ENCODE results near the gene BHLHE23. TPM values are rescaled to one million over a fixed set of nuclear protein-coding genes. Genes with fewer than 3 reads are reported as not detected.

The BHLHE23 gene
- polyA plus RNA-seq, 4 donors, result not detected

DNA sequence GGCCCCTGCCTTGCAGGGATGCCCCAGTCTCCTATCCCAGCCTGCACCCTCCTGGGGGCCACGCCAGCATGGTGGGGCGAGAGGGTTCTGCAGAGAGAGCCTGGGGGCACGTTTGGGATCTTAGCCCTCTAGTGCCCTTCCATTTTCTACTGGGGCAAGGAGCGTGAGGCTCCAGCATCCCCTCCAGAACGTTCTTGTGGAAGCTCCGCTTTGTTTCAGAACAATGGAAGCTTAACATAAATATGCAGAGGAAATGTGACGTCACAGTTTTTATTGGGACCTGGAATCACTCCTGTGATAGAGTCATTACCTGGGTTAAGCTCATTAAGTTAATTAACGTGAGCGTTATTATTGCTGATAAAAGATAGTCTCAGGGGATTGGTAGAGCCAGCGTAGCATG lies 19.6 kb downstream of the BHLHE23 start:
- Histone ChIP-seq H3K36me3 (ENCODE audit: control insufficient read depth in 3 of 3, insufficient read depth in 2 of 3, low read depth in 1 of 3, low read length in 3 of 3) (no peaks in the 10 kb centered on the region), H3K4me1 (ENCODE audit: control insufficient read depth in 3 of 3, insufficient read depth in 2 of 3, low read depth in 1 of 3, low read length in 2 of 3) (no peaks in the 10 kb centered on the region), H3K9me3 (ENCODE audit: control insufficient read depth in 2 of 2, insufficient read depth in 1 of 2, low read depth in 1 of 2, low read length in 1 of 2) (no peaks in the 10 kb centered on the region), H3K4me3 (ENCODE audit: low read depth in 1 of 3, low read length in 3 of 3) (no peak overlapping the region), H3K27me3 (ENCODE audit: control insufficient read depth in 3 of 3, insufficient read depth in 3 of 3, low read length in 3 of 3) (peaks cover 2 to 20% (median 8%) of the 10 kb centered on the region in 3 donors), H3K27ac (ENCODE audit: low read depth in 1 of 3, low read length in 2 of 3) (no peak overlapping the region)
- DNase-seq (no peak), FAIRE-seq (no peak)
- WGBS, 3 donors, result 30 to 57% (median 41%) methylated on average over 10 of the region's 10 CpGs

DNA sequence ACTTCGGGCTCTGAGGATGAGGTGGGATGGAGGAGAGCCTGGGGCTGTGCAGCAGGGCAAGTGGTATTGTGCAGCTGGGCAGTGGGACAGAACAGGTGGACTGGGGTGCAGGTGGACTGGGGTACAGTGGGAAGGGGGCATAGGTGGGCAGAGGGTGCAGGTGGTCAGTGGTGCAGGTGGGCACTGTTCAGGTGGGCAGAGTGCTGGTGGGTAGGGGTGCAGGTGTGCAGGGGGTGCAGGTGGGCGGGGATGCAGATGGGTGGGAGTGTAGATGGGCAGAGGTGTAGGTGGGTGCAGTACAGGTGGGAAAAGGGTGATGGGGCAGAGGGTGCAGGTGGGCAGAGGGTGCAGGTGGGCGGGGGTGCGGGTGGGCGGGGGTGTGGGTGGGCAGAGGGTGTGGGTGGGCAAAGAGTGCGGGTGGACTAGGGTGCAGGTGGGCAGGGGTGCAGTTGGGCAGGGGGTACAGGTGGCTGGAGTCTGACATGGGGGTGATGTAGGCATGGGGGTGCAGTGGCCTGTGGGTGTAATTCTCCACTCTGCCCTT lies 20.4 kb downstream of the BHLHE23 start:
- Histone ChIP-seq H3K4me1 (ENCODE audit: control insufficient read depth in 3 of 3, insufficient read depth in 2 of 3, low read depth in 1 of 3, low read length in 2 of 3) (no peaks in the 10 kb centered on the region), H3K36me3 (ENCODE audit: control insufficient read depth in 3 of 3, insufficient read depth in 2 of 3, low read depth in 1 of 3, low read length in 3 of 3) (no peaks in the 10 kb centered on the region), H3K27ac (ENCODE audit: low read depth in 1 of 3, low read length in 2 of 3) (no peak overlapping the region), H3K27me3 (ENCODE audit: control insufficient read depth in 3 of 3, insufficient read depth in 3 of 3, low read length in 3 of 3) (peaks cover 3 to 24% (median 15%) of the 10 kb centered on the region in 3 donors), H3K4me3 (ENCODE audit: low read depth in 1 of 3, low read length in 3 of 3) (no peak overlapping the region), H3K9me3 (ENCODE audit: control insufficient read depth in 2 of 2, insufficient read depth in 1 of 2, low read depth in 1 of 2, low read length in 1 of 2) (no peaks in the 10 kb centered on the region)
- FAIRE-seq, result no peak
- DNase-seq, result no peak
- 68 to 80% (median 78%) methylated on average over 6 of the region's 6 CpGs for WGBS, 3 donors

- no peaks in the 10 kb centered on the region for H3K9me3 ChIP-seq (ENCODE audit: control insufficient read depth in 2 of 2, insufficient read depth in 1 of 2, low read depth in 1 of 2, low read length in 1 of 2)
- H3K4me3 ChIP-seq (ENCODE audit: low read depth in 1 of 3, low read length in 3 of 3), result no peak overlapping the region
- WGBS, 3 donors, result 63 to 68% (median 67%) methylated on average over 14 of the region's 14 CpGs
- H3K27me3 ChIP-seq (ENCODE audit: control insufficient read depth in 3 of 3, insufficient read depth in 3 of 3, low read length in 3 of 3), result peaks cover 3 to 28% (median 12%) of the 10 kb centered on the region in 3 donors
- DNase-seq (no peak), FAIRE-seq (no peak)
- no peaks in the 10 kb centered on the region for H3K36me3 ChIP-seq (ENCODE audit: control insufficient read depth in 3 of 3, insufficient read depth in 2 of 3, low read depth in 1 of 3, low read length in 3 of 3)
- H3K4me1 ChIP-seq (ENCODE audit: control insufficient read depth in 3 of 3, insufficient read depth in 2 of 3, low read depth in 1 of 3, low read length in 2 of 3), result no peaks in the 10 kb centered on the region
- H3K27ac ChIP-seq (ENCODE audit: low read depth in 1 of 3, low read length in 2 of 3), result no peak overlapping the region
Observed at GRCh38 chr20:62985444-62985778, 21.4 kb downstream of the BHLHE23 start.

GRCh38 chr20:62984666-62985443 lies 21.9 kb downstream of the BHLHE23 start:
- FAIRE-seq (no peak), DNase-seq (no peak)
- 68 to 76% (median 72%) methylated on average over 18 of the region's 18 CpGs for WGBS, 3 donors
- no peaks in the 10 kb centered on the region for H3K36me3 ChIP-seq (ENCODE audit: control insufficient read depth in 3 of 3, insufficient read depth in 2 of 3, low read depth in 1 of 3, low read length in 3 of 3)
- H3K4me1 ChIP-seq (ENCODE audit: control insufficient read depth in 3 of 3, insufficient read depth in 2 of 3, low read depth in 1 of 3, low read length in 2 of 3), result no peaks in the 10 kb centered on the region
- no peak overlapping the region for H3K4me3 ChIP-seq (ENCODE audit: low read depth in 1 of 3, low read length in 3 of 3)
- H3K9me3 ChIP-seq (ENCODE audit: control insufficient read depth in 2 of 2, insufficient read depth in 1 of 2, low read depth in 1 of 2, low read length in 1 of 2), result no peaks in the 10 kb centered on the region
- peaks cover 7 to 33% (median 14%) of the 10 kb centered on the region in 3 donors for H3K27me3 ChIP-seq (ENCODE audit: control insufficient read depth in 3 of 3, insufficient read depth in 3 of 3, low read length in 3 of 3)
- no peak overlapping the region for H3K27ac ChIP-seq (ENCODE audit: low read depth in 1 of 3, low read length in 2 of 3)

DNA sequence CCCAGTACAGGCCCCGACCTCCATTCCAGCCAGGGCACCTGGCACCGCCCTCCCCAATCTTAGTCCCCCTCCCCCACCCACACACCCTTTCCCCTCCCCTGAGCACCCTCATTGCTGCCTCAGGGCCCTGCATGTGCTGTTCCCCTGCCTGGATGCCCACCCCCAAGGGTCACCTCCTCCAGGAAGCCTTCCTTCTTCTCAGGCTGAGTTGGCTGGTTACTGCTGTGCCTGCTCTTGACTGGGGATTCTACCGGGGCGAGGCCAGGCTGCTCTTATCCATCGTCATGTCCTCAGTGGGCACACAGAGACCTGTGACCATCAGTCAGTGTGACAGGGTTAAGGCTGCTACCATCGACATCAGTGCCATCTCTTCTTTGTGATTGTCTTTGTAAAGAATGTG lies 23.6 kb downstream of the BHLHE23 start:
- H3K27me3 ChIP-seq (ENCODE audit: control insufficient read depth in 3 of 3, insufficient read depth in 3 of 3, low read length in 3 of 3), result peaks cover 15 to 42% (median 23%) of the 10 kb centered on the region in 3 donors
- H3K4me3 ChIP-seq (ENCODE audit: low read depth in 1 of 3, low read length in 3 of 3), result no peak overlapping the region
- H3K36me3 ChIP-seq (ENCODE audit: control insufficient read depth in 3 of 3, insufficient read depth in 2 of 3, low read depth in 1 of 3, low read length in 3 of 3), result no peaks in the 10 kb centered on the region
- no peak overlapping the region for H3K27ac ChIP-seq (ENCODE audit: low read depth in 1 of 3, low read length in 2 of 3)
- DNase-seq, result no peak
- no peaks in the 10 kb centered on the region for H3K9me3 ChIP-seq (ENCODE audit: control insufficient read depth in 2 of 2, insufficient read depth in 1 of 2, low read depth in 1 of 2, low read length in 1 of 2)
- no peaks in the 10 kb centered on the region for H3K4me1 ChIP-seq (ENCODE audit: control insufficient read depth in 3 of 3, insufficient read depth in 2 of 3, low read depth in 1 of 3, low read length in 2 of 3)
- FAIRE-seq, result no peak
- WGBS, 3 donors, result 59 to 78% (median 65%) methylated on average over 6 of the region's 6 CpGs

DNA sequence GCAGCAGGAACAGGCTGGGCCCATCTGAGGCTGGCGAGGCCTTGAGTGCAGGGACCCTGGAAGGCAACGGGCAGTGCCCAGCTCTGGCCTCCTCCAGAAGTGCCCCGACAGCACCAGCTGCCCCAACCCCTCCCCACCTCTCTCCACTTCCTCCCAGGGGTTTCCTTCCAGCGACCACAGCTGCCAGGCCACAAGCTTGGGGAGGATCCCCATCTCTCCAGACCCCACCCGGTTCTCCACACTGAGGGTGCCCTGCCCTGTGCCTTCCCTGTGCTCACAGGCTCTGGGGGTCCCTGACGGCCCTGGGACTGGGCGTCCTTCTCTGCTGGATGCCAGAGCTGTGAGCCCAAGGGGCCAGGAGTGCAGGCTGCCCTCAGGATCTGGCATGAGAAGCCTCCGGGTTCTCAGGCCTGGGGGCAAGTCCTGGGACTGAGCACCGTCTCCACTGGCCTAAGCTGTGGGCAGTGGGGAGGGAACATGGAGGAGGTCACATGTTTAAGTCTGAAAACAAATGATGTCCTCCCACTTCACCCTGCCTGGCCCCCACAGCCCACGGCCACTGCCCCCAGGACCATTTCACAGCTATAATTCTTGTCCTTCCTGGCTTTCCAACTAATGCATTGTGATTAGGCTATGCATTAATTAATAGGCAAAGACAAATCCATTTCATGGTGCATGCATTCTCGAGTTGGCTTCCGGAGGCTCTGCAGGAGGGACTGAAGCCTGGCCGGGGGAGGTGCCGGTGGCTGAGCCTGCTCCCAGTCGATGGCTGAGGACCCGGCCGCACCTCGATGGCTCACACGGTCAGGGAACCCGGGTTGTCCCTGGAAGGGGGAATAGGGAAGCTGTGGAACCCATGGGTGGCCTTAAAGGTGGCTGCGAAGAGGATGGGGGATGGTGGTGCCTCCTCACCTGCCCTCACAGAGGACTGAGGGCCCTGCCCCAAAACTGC lies 24.4 kb downstream of the BHLHE23 start:
- Histone ChIP-seq H3K4me1 (ENCODE audit: control insufficient read depth in 3 of 3, insufficient read depth in 2 of 3, low read depth in 1 of 3, low read length in 2 of 3) (no peaks in the 10 kb centered on the region), H3K27me3 (ENCODE audit: control insufficient read depth in 3 of 3, insufficient read depth in 3 of 3, low read length in 3 of 3) (peaks cover 15 to 45% (median 23%) of the 10 kb centered on the region in 3 donors), H3K27ac (ENCODE audit: low read depth in 1 of 3, low read length in 2 of 3) (no peak overlapping the region), H3K4me3 (ENCODE audit: low read depth in 1 of 3, low read length in 3 of 3) (no peak overlapping the region), H3K9me3 (ENCODE audit: control insufficient read depth in 2 of 2, insufficient read depth in 1 of 2, low read depth in 1 of 2, low read length in 1 of 2) (no peaks in the 10 kb centered on the region), H3K36me3 (ENCODE audit: control insufficient read depth in 3 of 3, insufficient read depth in 2 of 3, low read depth in 1 of 3, low read length in 3 of 3) (no peaks in the 10 kb centered on the region)
- DNase-seq (no peak), FAIRE-seq (no peak)
- 56 to 63% (median 58%) methylated on average over 20 to 21 of the region's 21 CpGs for WGBS, 3 donors

GRCh38 chr20:62980970-62981369 lies 25.8 kb downstream of the BHLHE23 start:
- Histone ChIP-seq H3K4me3 (ENCODE audit: low read depth in 1 of 3, low read length in 3 of 3) (no peak overlapping the region), H3K27ac (ENCODE audit: low read depth in 1 of 3, low read length in 2 of 3) (no peak overlapping the region), H3K4me1 (ENCODE audit: control insufficient read depth in 3 of 3, insufficient read depth in 2 of 3, low read depth in 1 of 3, low read length in 2 of 3) (no peaks in the 10 kb centered on the region), H3K36me3 (ENCODE audit: control insufficient read depth in 3 of 3, insufficient read depth in 2 of 3, low read depth in 1 of 3, low read length in 3 of 3) (no peaks in the 10 kb centered on the region), H3K27me3 (ENCODE audit: control insufficient read depth in 3 of 3, insufficient read depth in 3 of 3, low read length in 3 of 3) (peaks cover 15 to 55% (median 26%) of the 10 kb centered on the region in 3 donors), H3K9me3 (ENCODE audit: control insufficient read depth in 2 of 2, insufficient read depth in 1 of 2, low read depth in 1 of 2, low read length in 1 of 2) (no peaks in the 10 kb centered on the region)
- no peak for DNase-seq
- WGBS, 3 donors, result 28 to 39% (median 31%) methylated on average over 22 to 27 of the region's 28 CpGs
- FAIRE-seq, result no peak

- WGBS, 3 donors, result 45 to 46% (median 45%) methylated on average over 19 of the region's 19 CpGs
Observed at GRCh38 chr20:62980380-62980960, 26.3 kb downstream of the BHLHE23 start.

More at GRCh38 chr20:62980380-62980960, 26.3 kb downstream of the BHLHE23 start:
- no peak overlapping the region for H3K27ac ChIP-seq (ENCODE audit: low read depth in 1 of 3, low read length in 2 of 3)
- no peaks in the 10 kb centered on the region for H3K4me1 ChIP-seq (ENCODE audit: control insufficient read depth in 3 of 3, insufficient read depth in 2 of 3, low read depth in 1 of 3, low read length in 2 of 3)
- DNase-seq (no peak), FAIRE-seq (no peak)
- H3K9me3 ChIP-seq (ENCODE audit: control insufficient read depth in 2 of 2, insufficient read depth in 1 of 2, low read depth in 1 of 2, low read length in 1 of 2), result no peaks in the 10 kb centered on the region
- no peak overlapping the region for H3K4me3 ChIP-seq (ENCODE audit: low read depth in 1 of 3, low read length in 3 of 3)
- peaks cover 15 to 60% (median 26%) of the 10 kb centered on the region in 3 donors for H3K27me3 ChIP-seq (ENCODE audit: control insufficient read depth in 3 of 3, insufficient read depth in 3 of 3, low read length in 3 of 3)
- H3K36me3 ChIP-seq (ENCODE audit: control insufficient read depth in 3 of 3, insufficient read depth in 2 of 3, low read depth in 1 of 3, low read length in 3 of 3), result no peaks in the 10 kb centered on the region

Data from small intestine (tissue), 7 donors.